Endothelial cell of umbilical vein (primary cell): Measurements from ENCODE around the gene FEM1C. TPM values are rescaled to one million over a fixed set of nuclear protein-coding genes. Genes with fewer than 3 reads are reported as not detected.

ENCODE experiments used
- BruUV-seq: library from RNA; stranded (reverse); fragments of 400-500 nt; replicated peaks from 2 replicates; lab custom pipeline; 2021; lab: Mats Ljungman, UMichigan
- CTCF ChIA-PET: fragments of 300-600, 350-600 bp; sonication (Branson Sonifier 250); formaldehyde crosslinking; loops from one replicate; lab custom pipeline; 2021; ENCODE audit warnings: antibody characterized with exemption, inconsistent platforms; lab: Charles Lee
- POLR2A ChIA-PET: fragments of 300-600, 350-600 bp; sonication (Branson Sonifier 250); formaldehyde crosslinking; loops from one replicate; lab custom pipeline; 2021; ENCODE audit warnings: antibody characterized with exemption, inconsistent platforms; lab: Charles Lee
- DNase-seq: peaks from one replicate; pipeline ENCODE4 v3.0.0-alpha.2; 2011; ENCODE audit warnings: low read depth, low spot score
- FAIRE-seq: peaks from 2 replicates; lab custom pipeline; 2011; peaks lifted over from hg19 to GRCh38; lab: Jason Lieb, UNC
- H2AFZ ChIP-seq: 2 replicates; pipeline ENCODE4 v1.6.0; 2012; ENCODE audit warnings: low read depth, low read length, control low read depth, inconsistent platforms
- H3K27ac ChIP-seq: 2 replicates; pipeline ENCODE4 v1.5.1; 2011; ENCODE audit warnings: low read depth, mild to moderate bottlenecking, control low read depth, low read length, moderate library complexity; ENCODE audit not compliant: insufficient read depth
- H3K27me3 ChIP-seq, 2 experiments: 2 replicates each; pipeline versions ENCODE4 v1.6.0 to v1.6.1; 2011; ENCODE audit warnings: low read length in 2 of 2, mixed read lengths in 1 of 2; ENCODE audit not compliant: control insufficient read depth in 2 of 2, insufficient read depth in 2 of 2
- H3K36me3 ChIP-seq, 2 experiments: 2 replicates in 1 of 2; 3 replicates in 1 of 2; pipeline ENCODE4 v1.5.1; 2011; ENCODE audit warnings: low read length in 2 of 2, mild to moderate bottlenecking in 1 of 2, moderate library complexity in 1 of 2; ENCODE audit not compliant: control insufficient read depth in 2 of 2, insufficient read depth in 2 of 2; ENCODE audit errors: extremely low read depth in 1 of 2
- H3K4me1 ChIP-seq: 3 replicates; pipeline ENCODE4 v1.5.1; 2011; ENCODE audit warnings: mild to moderate bottlenecking, low read length; ENCODE audit not compliant: control insufficient read depth, insufficient read depth; ENCODE audit errors: extremely low read depth
- H3K4me2 ChIP-seq: 2 replicates; pipeline ENCODE4 v1.6.1; 2011; ENCODE audit warnings: low read length, control low read depth, mixed read lengths; ENCODE audit not compliant: insufficient read depth
- H3K4me3 ChIP-seq, 3 experiments: fragments of 200-600 bp in 1 of 3; sonication (generic), shearing (Covaris generic) in 1 of 3; replicated peaks in 1 of 3; 2 replicates each; pipeline ENCODE4 v1.5.1; 2011 to 2016; ENCODE audit warnings: control low read depth in 3 of 3, low read length in 3 of 3, mild to moderate bottlenecking in 2 of 3, inconsistent platforms in 1 of 3, low read depth in 1 of 3, moderate library complexity in 1 of 3; ENCODE audit not compliant: insufficient read depth in 1 of 3
- H3K79me2 ChIP-seq: 2 replicates; pipeline ENCODE4 v1.6.0; 2012; ENCODE audit warnings: low read length, inconsistent platforms; ENCODE audit not compliant: control insufficient read depth, insufficient read depth
- H3K9ac ChIP-seq: replicated peaks from 2 replicates; pipeline ENCODE3; 2011; ENCODE audit warnings: low read length, control low read depth; ENCODE audit not compliant: insufficient read depth; ENCODE audit errors: extremely low read depth
- H3K9me1 ChIP-seq: replicated peaks from 3 replicates; pipeline ENCODE4 v1.6.0; 2011; ENCODE audit warnings: mild to moderate bottlenecking, low read length; ENCODE audit not compliant: control insufficient read depth, insufficient read depth; ENCODE audit errors: extremely low read depth
- H3K9me3 ChIP-seq: replicated peaks from 2 replicates; pipeline ENCODE4 v1.5.1; 2012; ENCODE audit warnings: low read length, inconsistent platforms; ENCODE audit not compliant: control insufficient read depth, insufficient read depth
- H4K20me1 ChIP-seq: replicated peaks from 2 replicates; pipeline ENCODE3; 2011; ENCODE audit warnings: mild to moderate bottlenecking, low read length; ENCODE audit not compliant: control insufficient read depth, insufficient read depth; ENCODE audit errors: extremely low read depth
- CTCF ChIP-seq, 2 donors: IDR thresholded peaks; 1 replicate in 1 of 2; 2 replicates in 1 of 2; pipeline ENCODE4 v1.5.1; 2011; ENCODE audit warnings: low read length in 2 of 2, mild to moderate bottlenecking in 2 of 2, moderate library complexity in 2 of 2, control low read depth in 1 of 2, inconsistent platforms in 1 of 2, low read depth in 1 of 2; ENCODE audit not compliant: insufficient read depth in 1 of 2; ENCODE audit errors: extremely low read depth in 1 of 2
- EZH2 ChIP-seq: IDR thresholded peaks from 2 replicates; pipeline ENCODE4 v1.6.1; 2012; ENCODE audit warnings: borderline replicate concordance, low read depth, mild to moderate bottlenecking, moderate library complexity, low read length, inconsistent platforms; ENCODE audit not compliant: severe bottlenecking
- FOS ChIP-seq: IDR thresholded peaks from 2 replicates; pipeline ENCODE4 v1.6.1; 2011; ENCODE audit warnings: mild to moderate bottlenecking, low read length, moderate library complexity, borderline replicate concordance; ENCODE audit not compliant: insufficient read depth
- GATA2 ChIP-seq: IDR thresholded peaks from 2 replicates; pipeline ENCODE4 v1.7.0; 2011; ENCODE audit warnings: low read depth, mild to moderate bottlenecking, moderate library complexity, mixed read lengths, low read length; ENCODE audit not compliant: insufficient read length, insufficient read depth
- JUN ChIP-seq: IDR thresholded peaks from 2 replicates; pipeline ENCODE4 v1.6.1; 2011; ENCODE audit warnings: borderline replicate concordance, low read depth; ENCODE audit not compliant: insufficient read length, insufficient read depth
- MYC ChIP-seq: IDR thresholded peaks from one replicate; pipeline ENCODE4 v1.6.1; 2011; ENCODE audit warnings: mild to moderate bottlenecking, low read depth, low read length
- POLR2A ChIP-seq: IDR thresholded peaks from 2 replicates; pipeline ENCODE4 v1.6.1; 2012; ENCODE audit warnings: low read depth, mild to moderate bottlenecking, control low read depth, low read length
- POLR2AphosphoS5 ChIP-seq: IDR thresholded peaks from 2 replicates; pipeline ENCODE4 v1.6.1; 2012; ENCODE audit warnings: low read depth, mild to moderate bottlenecking, control low read depth, low read length, moderate library complexity; ENCODE audit not compliant: insufficient read depth
- dilution Hi-C: fragments of 300-500 bp; cut with MboI; formaldehyde crosslinking; loops from one replicate; pipeline ENCODE4 v1.15.0; 2019; ENCODE audit warnings: low sequenced_read_pairs; ENCODE audit not compliant: extremely low pct_ligation_motif_present
- intact Hi-C: fragments of 100-400 bp; cut with micrococcal nuclease; formaldehyde crosslinking; loops from one replicate; pipeline ENCODE4 v1.10.0; 2022
- polyA plus RNA-seq, 4 experiments: library from polyadenylated mRNA; depleted of rRNA in 3 of 4; stranded (reverse) in 3 of 4; unstranded in 1 of 4; fragments of >200 nt; gene quantifications; 2 replicates each; pipeline versions ENCODE4 v1.2.1 to v1.2.3, GENCODE V29; 2011 to 2012; ENCODE audit warnings: missing spikeins in 1 of 4
- total RNA-seq: library from RNA; stranded (reverse); gene quantifications from 2 replicates; pipeline ENCODE4 v1.2.3, GENCODE V29; 2021
- TF ChIP-seq, protein P1 (sequence below): IDR thresholded peaks from 2 replicates; pipeline ENCODE4 v1.6.1; 2011; ENCODE audit not compliant: insufficient read depth, insufficient read length

FEM1C gene
- total and polyA plus RNA-seq, 2 donors (not counting 3 experiments of a cell fraction or from before 2014, with no cell fraction given), result 6.2 to 16.0 TPM

DNA sequence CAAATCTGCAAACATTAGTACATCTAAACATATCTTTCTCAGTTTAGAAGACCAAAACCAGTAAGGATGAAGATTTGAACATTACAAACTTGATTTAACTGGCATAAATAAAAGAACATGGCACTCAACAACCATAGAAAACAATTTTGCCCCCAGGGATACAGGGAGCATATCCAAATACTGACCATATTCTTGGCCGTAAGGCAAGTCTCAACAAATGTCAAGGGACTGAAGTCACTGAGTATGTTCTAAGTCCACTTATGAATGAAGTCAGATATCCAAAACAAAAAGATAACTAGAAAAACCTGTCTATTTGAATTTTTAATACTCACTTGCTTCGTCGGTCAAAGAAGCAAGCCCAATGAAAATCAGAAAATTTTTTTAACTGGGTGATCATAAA is 14.1 kb downstream of the FEM1C start:
- Histone ChIP-seq H2AFZ (no peak overlapping the region), H3K9ac (no peak overlapping the region), H3K9me1 (no peaks in the 10 kb centered on the region), H3K79me2 (peaks cover 93% of the 10 kb centered on the region), H3K4me3 (no peak overlapping the region), H3K27ac (no peak overlapping the region), H3K27me3 (no peaks in the 10 kb centered on the region), H4K20me1 (peaks cover 27% of the 10 kb centered on the region), H3K4me1 (peaks cover 16% of the 10 kb centered on the region), H3K4me2 (no peak overlapping the region), H3K9me3 (no peaks in the 10 kb centered on the region), H3K36me3 (peaks cover under 1 to 3% of the 10 kb centered on the region in 2 experiments)
- ChIA-PET CTCF (no interaction called here), POLR2A (no interaction called here)
- dilution Hi-C loops, result loop anchor here (25.0 kb wide), 1 partner anchor 218 kb away; no protein-coding TSS in a partner anchor
- BruUV-seq, result no TSS peak
- FAIRE-seq (no peak), DNase-seq (no peak)
- TF ChIP-seq, protein P1, sequence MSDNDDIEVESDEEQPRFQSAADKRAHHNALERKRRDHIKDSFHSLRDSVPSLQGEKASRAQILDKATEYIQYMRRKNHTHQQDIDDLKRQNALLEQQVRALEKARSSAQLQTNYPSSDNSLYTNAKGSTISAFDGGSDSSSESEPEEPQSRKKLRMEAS, result no peak
- no peak for TF ChIP-seq POLR2AphosphoS5
- TF ChIP-seq JUN, result no peak
- TF ChIP-seq GATA2, result no peak
- no peak for TF ChIP-seq EZH2
- no peak for TF ChIP-seq CTCF (IDR thresholded peaks at IDR 0.05; ENCODE audit: extremely low read depth in 1 of 2, insufficient read depth in 1 of 2, low read depth in 1 of 2, low read length in 2 of 2)
- no peak for TF ChIP-seq FOS
- no peak for TF ChIP-seq POLR2A
- TF ChIP-seq MYC, result no peak
- intact Hi-C loops, result no loop called here
